IMR-90 (cell line): ENCODE measurements around the gene MSI2. TPM values are rescaled to one million over a fixed set of nuclear protein-coding genes. Genes with fewer than 3 reads are reported as not detected.

Experiments used
- ATAC-seq: fragments of 200-7000 bp; cut with Tn5 transposase; 2 replicates; pipeline ENCODE4 v1.9.1; 2020; ENCODE audit warnings: low read depth, mild to moderate bottlenecking, moderate library complexity
- BruUV-seq: library from RNA; stranded (reverse); fragments of 400-500 nt; replicated peaks from 2 replicates; lab custom pipeline; 2021; lab: Mats Ljungman, UMichigan
- CTCF ChIA-PET: fragments of 300-600 bp; formaldehyde crosslinking; extraction: SDS; loops from one replicate; lab custom pipeline; 2021; ENCODE audit warnings: antibody characterized with exemption; lab: Yijun Ruan, JAX
- POLR2A ChIA-PET: fragments of 300-600 bp; sonication (Branson Sonifier 250); formaldehyde crosslinking; loops from one replicate; lab custom pipeline; 2022; ENCODE audit warnings: antibody characterized with exemption; ENCODE audit not compliant: unreplicated experiment; lab: Charles Lee
- DNase-seq: peaks from one replicate; pipeline ENCODE4 v3.0.0; 2013
- H2AFZ ChIP-seq: replicated peaks from 2 replicates; pipeline ENCODE3; 2013; ENCODE audit warnings: low read length, mild to moderate bottlenecking; ENCODE audit not compliant: poor library complexity
- H2AK5ac ChIP-seq: 2 replicates; pipeline ENCODE4 v1.6.1; 2013; ENCODE audit warnings: low read depth, low read length, inconsistent platforms
- H2AK9ac ChIP-seq: replicated peaks from 2 replicates; pipeline ENCODE3; 2013; ENCODE audit warnings: mild to moderate bottlenecking, low read depth, low read length, moderate library complexity; ENCODE audit not compliant: poor library complexity
- H2BK120ac ChIP-seq: 2 replicates; pipeline ENCODE4 v1.6.1; 2013; ENCODE audit warnings: low read depth, low read length, inconsistent platforms
- H2BK15ac ChIP-seq: 3 replicates; pipeline ENCODE4 v1.6.1; 2013; ENCODE audit warnings: low read depth, low read length, inconsistent platforms
- H2BK20ac ChIP-seq: 2 replicates; pipeline ENCODE4 v1.6.1; 2013; ENCODE audit warnings: low read depth, mild to moderate bottlenecking, inconsistent platforms, low read length, moderate library complexity
- H2BK5ac ChIP-seq: 2 replicates; pipeline ENCODE4 v1.6.1; 2013; ENCODE audit warnings: mild to moderate bottlenecking, low read depth, low read length, inconsistent platforms; ENCODE audit not compliant: poor library complexity, severe bottlenecking
- H3K14ac ChIP-seq: replicated peaks from 2 replicates; pipeline ENCODE4 v1.6.1; 2013; ENCODE audit warnings: low read depth, low read length, inconsistent platforms
- H3K18ac ChIP-seq: 2 replicates; pipeline ENCODE4 v1.6.1; 2013; ENCODE audit warnings: low read depth, low read length, control low read depth
- H3K23ac ChIP-seq: 2 replicates; pipeline ENCODE4 v1.6.1; 2013; ENCODE audit warnings: low read depth, low read length, inconsistent platforms
- H3K27ac ChIP-seq: 2 replicates; pipeline ENCODE4 v1.5.1; 2013; ENCODE audit warnings: mild to moderate bottlenecking, control low read depth, low read length; ENCODE audit not compliant: insufficient read depth
- H3K27me3 ChIP-seq: 2 replicates; pipeline ENCODE4 v1.6.1; 2013; ENCODE audit warnings: low read length; ENCODE audit not compliant: control insufficient read depth, insufficient read depth
- H3K36me3 ChIP-seq: 2 replicates; pipeline ENCODE4 v1.6.1; 2013; ENCODE audit warnings: low read length, mixed read lengths; ENCODE audit not compliant: control insufficient read depth, insufficient read depth
- H3K4ac ChIP-seq: 2 replicates; pipeline ENCODE4 v1.6.1; 2013; ENCODE audit warnings: low read depth, low read length, inconsistent platforms
- H3K4me1 ChIP-seq: 2 replicates; pipeline ENCODE4 v1.6.1; 2013; ENCODE audit warnings: low read length, mixed read lengths; ENCODE audit not compliant: control insufficient read depth, insufficient read depth
- H3K4me2 ChIP-seq: 2 replicates; pipeline ENCODE4 v1.6.1; 2013; ENCODE audit warnings: low read depth, mild to moderate bottlenecking, control low read depth, low read length, moderate library complexity
- H3K4me3 ChIP-seq: 2 replicates; pipeline ENCODE4 v1.5.1; 2013; ENCODE audit warnings: low read depth, mild to moderate bottlenecking, control low read depth, low read length, moderate library complexity; ENCODE audit not compliant: insufficient read depth
- H3K56ac ChIP-seq: 2 replicates; pipeline ENCODE4 v1.6.1; 2013; ENCODE audit warnings: low read length, inconsistent platforms; ENCODE audit not compliant: insufficient read depth; ENCODE audit errors: extremely low read depth
- H3K79me1 ChIP-seq, 2 experiments: 2 replicates each; pipeline ENCODE4 v1.6.1; 2013; ENCODE audit warnings: low read length in 2 of 2, inconsistent platforms in 1 of 2, low read depth in 1 of 2
- H3K9ac ChIP-seq: 2 replicates; pipeline ENCODE4 v1.6.1; 2013; ENCODE audit warnings: low read depth, low read length, control low read depth
- H3K9me1 ChIP-seq: 2 replicates; pipeline ENCODE4 v1.6.1; 2013; ENCODE audit warnings: low read length, inconsistent platforms; ENCODE audit not compliant: insufficient read depth
- H3K9me3 ChIP-seq: 2 replicates; pipeline ENCODE4 v1.6.1; 2013; ENCODE audit warnings: low read length; ENCODE audit not compliant: control insufficient read depth, insufficient read depth
- H4K20me1 ChIP-seq: 2 replicates; pipeline ENCODE4 v1.6.1; 2013; ENCODE audit warnings: low read length, inconsistent platforms; ENCODE audit not compliant: insufficient read depth
- H4K5ac ChIP-seq: 2 replicates; pipeline ENCODE4 v1.6.1; 2013; ENCODE audit warnings: mild to moderate bottlenecking, low read depth, low read length, control low read depth
- H4K8ac ChIP-seq, 2 experiments: 2 replicates each; pipeline ENCODE4 v1.6.1; 2013; ENCODE audit warnings: low read depth in 2 of 2, low read length in 2 of 2, control low read depth in 1 of 2, inconsistent platforms in 1 of 2
- H4K91ac ChIP-seq: 2 replicates; pipeline ENCODE4 v1.6.1; 2013; ENCODE audit warnings: low read depth, low read length, inconsistent platforms; ENCODE audit not compliant: insufficient read depth
- CEBPB ChIP-seq: IDR thresholded peaks from 2 replicates; pipeline ENCODE4 v1.6.1; 2012; ENCODE audit warnings: low read depth, low read length, improper control_type of control experiment
- MAFK ChIP-seq: IDR thresholded peaks from 2 replicates; pipeline ENCODE4 v1.6.1; 2012; ENCODE audit warnings: low read depth, low read length, improper control_type of control experiment
- MXI1 ChIP-seq: IDR thresholded peaks from 2 replicates; pipeline ENCODE4 v1.6.1; 2012; ENCODE audit warnings: low read depth, mild to moderate bottlenecking, low read length, moderate library complexity, borderline replicate concordance
- RAD21 ChIP-seq: IDR thresholded peaks from 2 replicates; pipeline ENCODE4 v1.6.1; 2012; ENCODE audit warnings: low read length, improper control_type of control experiment
- RCOR1 ChIP-seq: IDR thresholded peaks from 2 replicates; pipeline ENCODE4 v1.6.1; 2012; ENCODE audit warnings: mild to moderate bottlenecking, low read length, improper control_type of control experiment; ENCODE audit not compliant: insufficient replicate concordance
- RFX5 ChIP-seq: IDR thresholded peaks from 2 replicates; pipeline ENCODE4 v1.8.0; 2012; ENCODE audit warnings: low read depth, mild to moderate bottlenecking, low read length, moderate library complexity
- WGBS, 2 experiments: methylation state at CpG; one replicate each; pipeline versions ENCODE4 v1.1.5 to v1.1.7; 2013; ENCODE audit warnings: missing lambda C conversion rate in 2 of 2; ENCODE audit not compliant: insufficient read length in 1 of 2; ENCODE audit errors: extremely low coverage in 2 of 2; 5-methylcytosine and 5-hydroxymethylcytosine counted together
- dilution Hi-C: fragments of 300-500 bp; cut with HindIII; formaldehyde crosslinking; loops from one replicate; pipeline ENCODE4 v1.14.3; 2018; ENCODE audit warnings: low sequenced_read_pairs; ENCODE audit not compliant: unreplicated experiment
- in situ Hi-C: fragments of 300-500 bp; cut with MboI; formaldehyde crosslinking; loops from 3 replicates; pipeline ENCODE4 v1.14.3; 2019; ENCODE audit warnings: low sequenced_read_pairs, inconsistent platforms, mixed read lengths
- intact Hi-C: fragments of 100-400 bp; cut with micrococcal nuclease; formaldehyde crosslinking; loops from 2 replicates; pipeline ENCODE4 v1.10.0; 2022
- polyA plus RNA-seq, 3 experiments: library from polyadenylated mRNA; depleted of rRNA; stranded (reverse); fragments of >200 nt; gene quantifications; 2 replicates each; pipeline ENCODE4 v1.2.3, GENCODE V29; 2012; ENCODE audit warnings: low replicate concordance in 1 of 3
- total RNA-seq: library from RNA; depleted of rRNA; stranded (reverse); fragments of >200 nt; gene quantifications from 2 replicates; pipeline ENCODE4 v1.2.3, GENCODE V29; 2012

MSI2 gene
- total and polyA plus RNA-seq, 2 of the 4 experiments (the other 2 are of a cell fraction): 13.0 to 16.0 TPM

DNA sequence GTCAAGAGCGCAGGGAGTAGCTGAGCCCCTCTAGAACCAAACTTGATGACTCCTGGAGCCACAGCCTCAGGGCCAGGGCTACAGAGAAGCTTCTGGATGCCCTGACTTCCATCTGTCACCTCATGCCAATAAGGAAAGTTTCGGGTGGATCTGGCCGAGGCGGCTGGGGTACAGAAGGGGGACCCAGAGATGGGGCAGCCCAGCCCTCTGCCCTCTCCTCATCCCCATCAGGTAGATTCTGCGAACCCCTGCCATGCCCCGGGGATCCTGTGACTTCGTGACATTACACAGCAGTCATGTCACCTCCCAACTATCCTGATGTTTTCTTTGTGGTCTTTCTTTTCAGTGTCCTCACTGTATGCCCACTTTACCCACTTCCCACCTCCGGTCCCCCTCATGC lies 374.4 kb downstream of the MSI2 start:
- Histone ChIP-seq H3K27ac (no peak overlapping the region), H3K79me1 (no peaks in the 10 kb centered on the region), H3K18ac (no peak overlapping the region), H2BK5ac (no peak overlapping the region), H2BK20ac (no peak overlapping the region), H2AK9ac (no peak overlapping the region), H2AK5ac (no peak overlapping the region), H3K56ac (no peak overlapping the region), H2BK15ac (no peak overlapping the region), H3K23ac (no peak overlapping the region), H3K27me3 (no peaks in the 10 kb centered on the region), H4K5ac (no peak overlapping the region), H3K4me1 (no peaks in the 10 kb centered on the region), H3K9ac (no peak overlapping the region), H4K91ac (no peak overlapping the region), H3K36me3 (peaks cover 5% of the 10 kb centered on the region; the same call in 1 of the 2 replicates), H2AFZ (no peak overlapping the region), H4K20me1 (no peaks in the 10 kb centered on the region), H3K9me3 (no peaks in the 10 kb centered on the region; the same call in 1 of the 2 replicates), H3K4me3 (no peak overlapping the region), H3K9me1 (0 out of 2 replicates have a peak, but pooled peaks cover 6% of the 10 kb centered on the region), H3K4ac (no peak overlapping the region), H3K4me2 (no peak overlapping the region), H2BK120ac (no peak overlapping the region), H4K8ac (no peak overlapping the region), H3K14ac (no peak overlapping the region)
- no peak for DNase-seq
- intact Hi-C loops (no loop called here), dilution Hi-C loops (no loop called here), in situ Hi-C loops (no loop called here)
- ChIA-PET POLR2A (no interaction called here), CTCF (no interaction called here)
- no peak for ATAC-seq
- no peak for TF ChIP-seq MXI1
- TF ChIP-seq RAD21: no peak
- TF ChIP-seq MAFK: no peak
- TF ChIP-seq RFX5: no peak
- no peak for TF ChIP-seq RCOR1
- no peak for TF ChIP-seq CEBPB
- no TSS peak for BruUV-seq
- WGBS, 2 experiments: no CpG with 5 or more reads among the region's 8 CpGs
